NCI-H2081 treated with DMSO at 0.1 percent for 48 hours (cell line): ENCODE data around the gene DAZL.

ENCODE experiments used
- DNase-seq: peaks from one replicate; lab custom pipeline; 2025; lab: John Stamatoyannopoulos, UW

DAZL gene

GRCh38 chr3:16595778-16596177, 9.4 kb downstream of the DAZL start:
- DNase-seq: no peak

DNA sequence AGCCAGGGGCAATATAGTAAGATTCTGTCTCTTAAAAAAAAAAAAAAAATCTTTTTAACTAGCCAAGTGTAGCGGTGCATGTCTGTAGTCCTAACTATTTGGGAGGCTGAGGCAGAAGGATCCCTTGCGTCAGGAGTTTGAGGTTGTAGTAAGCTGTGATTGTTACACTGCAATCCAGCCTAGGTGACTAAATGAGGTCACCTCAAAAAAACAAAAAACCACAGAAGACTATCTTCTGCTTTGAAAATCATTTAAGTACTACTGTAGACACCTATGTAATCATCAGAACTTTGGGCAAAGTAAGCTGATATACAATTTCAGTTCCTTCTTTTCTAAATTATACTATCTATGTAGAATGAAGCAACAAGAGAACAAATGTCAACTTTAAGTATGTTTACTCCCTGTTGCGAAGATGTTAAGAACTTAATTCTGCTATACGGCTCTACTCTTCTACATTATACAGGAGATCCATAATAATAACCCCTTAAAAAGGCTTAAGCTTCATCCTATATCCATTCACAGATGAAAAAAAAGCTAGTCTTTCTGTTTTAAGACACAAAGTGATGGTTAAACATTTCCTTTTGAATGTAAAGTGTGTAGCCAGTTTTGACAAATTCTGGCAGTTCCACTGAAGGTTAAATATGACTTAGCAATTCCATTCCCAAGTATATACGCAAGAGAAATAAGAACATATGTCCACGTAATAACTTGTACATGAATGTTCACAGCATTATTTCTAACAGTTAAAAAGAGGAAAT, 15.2 kb downstream of the DAZL start:
- no peak for DNase-seq

DNA sequence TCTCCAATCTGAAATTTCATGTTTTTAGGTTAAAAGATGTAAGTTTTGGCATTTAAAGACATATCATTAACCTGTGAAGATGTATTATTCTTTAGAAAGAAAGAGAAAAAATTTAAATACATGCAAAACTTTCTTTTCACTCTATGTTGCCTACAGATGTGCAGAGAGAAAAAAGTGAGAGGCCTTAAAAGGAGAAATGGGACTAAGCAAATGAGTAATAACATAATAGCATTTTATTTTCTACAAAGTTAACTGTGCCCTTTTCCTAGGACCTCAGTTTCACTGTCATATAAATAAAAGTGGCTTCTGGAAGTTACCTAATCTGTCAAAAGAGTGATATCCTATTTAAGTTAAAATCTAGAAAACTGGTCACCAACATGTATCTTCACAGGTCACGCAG, 16.1 kb downstream of the DAZL start:
- DNase-seq: no peak

DNA sequence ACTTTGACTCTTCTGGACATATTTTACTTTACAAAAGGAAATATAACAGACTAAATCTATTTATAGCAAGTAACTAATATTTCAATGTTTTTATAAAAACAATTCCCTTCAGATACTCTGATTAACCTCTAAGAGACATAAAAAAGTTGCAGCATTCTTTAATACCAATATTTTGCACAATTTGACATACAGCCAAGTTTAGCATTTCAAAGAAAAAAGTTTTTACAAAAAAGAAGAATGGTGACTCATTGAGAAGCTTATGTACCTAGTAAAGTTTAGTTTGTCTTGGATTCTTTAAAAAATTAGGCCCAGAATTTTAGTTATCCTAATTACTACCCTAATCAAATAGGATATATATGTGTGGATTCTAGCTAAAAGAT, 17.6 kb downstream of the DAZL start:
- DNase-seq: no peak

DNA sequence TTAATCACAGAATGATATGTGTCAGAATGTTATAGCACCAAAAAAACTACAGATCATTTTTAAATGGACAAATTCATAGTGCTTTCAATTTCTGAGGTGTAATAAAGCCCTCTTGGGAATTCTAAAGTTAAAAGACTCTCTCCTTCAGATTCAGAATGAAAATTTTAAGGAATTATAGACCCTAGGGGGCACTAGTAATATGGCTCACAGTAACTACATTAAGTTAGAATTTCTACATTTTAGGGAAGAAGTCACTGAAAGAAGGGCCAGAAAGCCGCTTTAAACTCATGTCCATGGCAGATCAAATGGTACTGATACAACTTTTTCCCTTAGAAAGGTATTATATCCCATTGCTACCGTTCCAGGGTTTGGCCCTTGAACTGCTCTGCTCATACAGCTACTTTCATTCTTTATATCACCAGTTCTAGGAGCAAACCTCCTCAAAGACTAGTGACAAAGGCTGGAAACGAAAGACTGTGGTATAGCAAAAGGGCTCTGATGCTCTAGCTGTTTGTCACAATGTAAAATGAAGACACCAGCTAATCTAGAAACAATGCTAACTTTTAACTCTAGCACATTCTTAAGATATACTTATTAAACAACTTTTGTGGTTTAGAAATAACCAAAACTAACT, 18.1 kb downstream of the DAZL start:
- no peak for DNase-seq

DNA sequence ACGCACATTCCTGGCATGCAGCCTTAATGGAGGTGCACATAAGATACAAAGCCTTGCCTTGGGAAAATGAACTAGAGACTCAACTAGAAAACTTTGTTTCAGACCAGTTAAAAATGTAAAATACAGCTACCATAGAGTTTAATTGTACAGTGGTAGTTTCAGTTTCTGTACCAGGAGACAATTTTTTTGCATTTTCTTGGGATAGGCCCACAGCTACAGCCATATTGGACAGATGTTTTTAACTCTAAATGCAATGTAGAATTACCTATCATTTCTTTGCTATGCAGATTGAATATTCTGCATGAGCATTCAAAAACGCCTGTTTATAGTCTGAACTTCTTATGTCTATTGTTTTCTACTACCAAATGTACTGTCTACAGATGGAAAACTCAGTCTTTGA, 20.3 kb downstream of the DAZL start:
- no peak for DNase-seq

DNA sequence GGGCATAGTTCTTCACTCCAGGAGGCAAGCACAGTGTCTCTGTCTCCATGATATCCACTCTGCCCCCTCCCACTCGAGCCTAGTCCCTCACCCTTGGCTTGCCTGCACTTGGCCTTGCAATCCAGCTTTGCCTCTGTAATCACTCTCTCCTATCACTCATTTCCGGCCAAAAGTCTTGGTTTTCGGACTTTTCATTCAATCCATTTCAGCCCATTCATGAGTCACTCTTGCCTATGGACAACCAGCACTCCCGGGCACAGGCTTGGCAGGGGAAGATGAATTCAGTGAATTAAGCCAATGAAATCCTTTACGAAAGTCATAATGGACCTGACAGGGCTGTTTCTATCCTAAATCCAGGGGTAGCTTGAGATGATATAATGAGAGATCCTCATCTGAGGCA, 21.7 kb downstream of the DAZL start:
- DNase-seq: no peak

DNA sequence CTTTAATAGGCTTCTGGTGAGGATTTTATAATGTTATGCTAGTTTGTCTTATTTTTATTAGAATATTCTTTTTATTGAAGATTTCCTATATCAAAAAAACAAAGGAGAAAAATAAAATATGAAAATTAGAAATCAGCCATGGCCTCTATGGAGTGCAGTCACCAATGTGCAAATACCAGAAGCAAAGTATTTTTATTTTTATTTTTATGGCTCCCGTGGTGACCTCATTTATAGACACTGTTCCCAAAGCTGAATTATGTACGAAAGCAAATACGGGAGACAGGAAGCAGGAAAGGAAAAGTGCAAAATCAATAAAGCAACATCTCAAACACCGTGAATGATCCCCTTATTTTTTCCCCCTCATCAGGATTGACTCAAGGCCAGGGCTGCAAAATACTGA, 35.1 kb downstream of the DAZL start:
- DNase-seq: peak; percentile 17

DNA sequence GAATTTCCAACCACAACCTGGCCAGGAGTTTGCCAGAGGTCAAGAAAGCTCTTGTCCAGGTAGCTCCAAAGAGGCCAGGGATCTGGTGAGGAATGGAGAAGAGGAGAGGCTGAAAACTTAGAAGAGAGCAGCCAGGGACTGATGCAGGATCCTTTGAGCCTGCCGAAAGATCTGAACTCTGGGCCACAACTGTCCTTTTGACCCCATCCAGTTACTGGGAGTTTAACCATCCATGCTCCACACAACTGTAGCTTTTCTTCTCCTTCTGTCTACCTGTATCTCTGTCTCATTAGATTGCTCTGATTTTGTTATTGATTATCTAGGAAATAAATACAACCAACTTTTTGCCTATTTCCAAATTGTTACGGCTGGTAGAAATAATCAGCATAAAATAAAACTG, 36.7 kb downstream of the DAZL start:
- DNase-seq: no peak

DNA sequence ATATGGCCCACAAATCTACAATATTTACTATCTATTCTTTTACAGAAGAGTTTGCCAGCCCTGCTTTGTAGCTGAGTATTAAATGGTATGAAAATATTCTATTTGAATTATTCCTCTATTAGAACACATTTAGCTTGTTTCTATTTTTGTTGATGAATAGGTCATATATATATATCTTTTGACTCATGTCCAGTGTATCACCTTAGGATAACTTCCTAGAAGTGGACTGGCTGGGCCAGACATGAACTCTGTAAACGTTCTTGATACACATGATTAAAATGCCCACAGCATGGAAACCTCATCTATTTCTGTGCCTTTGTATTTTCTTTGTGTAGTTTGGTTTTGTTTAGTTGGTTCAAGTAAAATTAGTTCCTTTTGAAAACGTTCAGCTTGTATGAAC, 37.1 kb downstream of the DAZL start:
- DNase-seq: no peak

DNA sequence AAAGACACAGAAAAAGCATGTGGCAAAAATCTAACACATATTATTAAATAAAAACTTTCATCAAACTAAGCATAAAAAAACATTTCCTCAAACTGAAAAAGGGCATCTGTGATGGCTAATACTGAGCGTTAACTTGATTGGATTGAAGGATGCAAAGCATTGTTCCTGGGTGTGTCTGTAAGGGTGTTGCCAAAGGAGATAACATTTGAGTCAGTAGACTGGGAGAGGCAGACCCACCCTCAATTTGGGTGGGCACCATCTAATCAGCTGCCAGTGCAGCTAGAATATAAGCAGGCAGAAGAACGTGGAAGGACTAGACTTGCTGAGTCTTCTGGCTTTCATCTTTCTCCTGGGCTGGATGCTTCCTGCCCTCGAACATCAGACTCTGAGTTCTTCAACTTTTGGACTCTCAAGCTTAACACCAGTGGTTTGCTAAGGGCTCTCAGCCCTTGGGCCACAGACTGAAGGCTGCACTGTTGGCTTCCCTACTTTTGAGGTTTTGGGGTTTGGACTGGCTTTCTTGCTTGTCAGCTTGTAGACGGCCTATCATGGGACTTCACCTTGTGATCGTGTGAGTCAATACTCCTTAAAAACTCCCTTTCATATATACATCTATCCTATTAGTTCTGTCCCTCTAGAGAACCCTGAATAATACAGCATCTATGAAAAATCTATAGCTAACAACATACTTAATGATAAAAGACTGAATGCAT, 45.4 kb downstream of the DAZL start:
- DNase-seq: no peak

DNA sequence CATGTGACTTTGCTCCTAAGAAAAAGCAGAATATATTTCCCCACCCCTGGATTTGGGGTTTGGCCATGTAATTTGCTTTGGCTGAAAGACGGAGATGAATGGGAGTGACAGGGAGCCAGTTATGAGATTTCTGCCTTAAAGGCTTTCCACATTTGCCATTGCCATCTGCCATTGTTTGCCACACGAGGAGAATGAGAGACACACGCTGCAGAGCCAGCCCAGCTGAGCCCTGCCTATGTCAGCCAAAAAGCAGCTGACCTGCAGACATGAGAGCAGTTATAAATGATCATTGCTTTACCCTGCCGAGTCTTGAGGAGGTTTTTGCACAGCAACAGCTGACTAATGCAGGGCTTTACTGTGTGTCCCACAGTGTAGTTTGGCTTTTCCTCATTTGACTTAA, 51.1 kb downstream of the DAZL start:
- no peak for DNase-seq

- no peak for DNase-seq
Observed at GRCh38 chr3:16552757-16553156, 52.5 kb downstream of the DAZL start.

GRCh38 chr3:16551342-16551976, 53.8 kb downstream of the DAZL start:
- no peak for DNase-seq

GRCh38 chr3:16550676-16551341, 54.4 kb downstream of the DAZL start:
- DNase-seq: peak; percentile 73

DNA sequence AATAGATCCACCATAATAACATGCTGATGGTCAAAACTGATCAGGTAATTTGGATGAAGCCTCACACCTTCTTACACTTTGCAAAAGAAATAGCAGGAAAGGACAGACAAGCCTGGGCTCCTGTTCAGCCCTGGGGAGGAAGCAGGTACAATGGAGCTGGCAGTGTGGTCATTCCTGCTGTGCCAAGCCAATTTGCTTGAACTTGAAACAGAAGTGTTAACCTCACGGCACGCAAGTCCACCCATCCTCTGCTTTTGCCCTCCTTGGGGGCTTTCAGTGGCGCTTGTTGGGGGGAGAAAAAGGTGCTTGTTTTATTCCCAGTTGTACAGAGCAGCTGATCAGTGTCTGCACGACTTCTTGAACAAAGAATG, 54.9 kb downstream of the DAZL start:
- no peak for DNase-seq

GRCh38 chr3:16548721-16549120, 56.5 kb downstream of the DAZL start:
- DNase-seq: no peak

DNA sequence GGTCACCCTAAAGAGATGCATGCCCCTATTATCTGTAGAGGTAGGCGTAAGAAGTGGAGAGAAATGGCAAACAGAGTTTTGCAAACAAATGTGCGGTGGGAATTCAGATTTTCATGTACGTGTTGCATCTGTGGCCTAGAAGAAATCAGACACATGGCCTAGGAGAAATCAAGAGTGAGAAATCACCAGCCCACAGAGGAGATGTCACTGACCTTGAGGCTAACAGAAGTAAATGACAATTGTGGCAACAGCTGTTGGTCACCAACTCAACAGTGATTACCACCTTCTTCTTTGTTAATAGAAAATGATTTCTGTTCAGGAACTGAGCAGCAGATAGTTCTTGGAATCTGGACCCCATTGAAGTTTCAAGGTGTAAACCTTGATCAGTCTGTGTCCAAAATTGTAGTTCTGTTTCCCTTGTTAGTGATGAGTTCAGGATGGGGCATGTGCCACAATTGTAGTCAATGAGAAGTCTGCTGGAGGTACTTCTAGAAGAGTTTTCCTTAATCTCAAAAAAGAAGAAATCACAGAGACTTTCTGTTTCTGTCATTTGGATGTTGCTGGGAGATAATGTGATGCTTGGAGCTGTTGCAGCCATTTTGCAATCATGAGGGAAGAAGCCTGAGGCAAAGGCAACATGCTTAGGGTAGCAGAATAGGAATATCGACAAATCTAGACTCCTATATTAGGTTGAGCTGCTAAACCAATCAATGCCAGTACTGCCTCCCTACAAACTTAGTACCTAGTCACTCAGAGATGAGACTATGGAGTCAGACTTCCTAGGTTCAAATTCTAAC, 57.5 kb downstream of the DAZL start:
- no peak for DNase-seq

DNA sequence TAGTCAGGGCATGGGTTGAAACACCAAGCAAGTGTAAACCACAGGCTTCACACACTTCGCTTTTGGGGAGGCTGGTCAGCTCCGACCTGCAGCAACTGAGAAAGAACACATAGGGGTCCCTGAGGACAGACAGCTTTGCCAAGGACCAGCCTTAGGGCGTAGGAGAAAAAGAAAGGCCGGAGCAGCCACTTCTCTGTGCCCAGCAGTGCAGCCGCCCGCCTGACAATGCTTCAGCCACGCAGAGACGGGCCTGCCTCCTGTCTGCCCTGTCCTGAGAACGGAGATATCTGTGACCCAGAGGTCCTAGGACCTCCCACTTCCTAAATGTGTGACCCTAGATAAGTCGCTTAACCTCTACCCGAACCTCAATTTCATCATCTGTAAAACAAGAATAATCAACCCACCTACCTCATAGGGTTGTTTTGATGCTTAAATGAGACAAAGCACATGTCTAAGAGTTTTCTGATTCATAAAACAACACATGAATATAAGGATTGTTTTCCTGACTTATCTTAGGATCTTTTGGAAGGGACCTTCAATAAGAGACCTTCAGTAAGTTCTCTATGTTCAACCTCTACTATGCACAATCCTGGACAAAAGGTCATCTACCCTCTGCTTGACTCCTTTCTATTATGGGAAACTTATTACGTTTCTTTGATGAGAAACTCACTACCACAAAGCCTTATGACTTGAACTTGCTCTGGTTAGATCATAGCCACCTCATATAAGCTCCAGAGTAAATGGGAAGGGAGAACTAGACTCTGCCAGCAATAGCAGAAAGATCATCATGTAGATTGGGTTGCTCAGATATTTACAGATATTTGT, 58.8 kb downstream of the DAZL start:
- DNase-seq: no peak

- DNase-seq: no peak
Observed at GRCh38 chr3:16545413-16546185, 59.6 kb downstream of the DAZL start.
